Skeletal muscle tissue (tissue), 4 donors: Measurements from ENCODE around the gene CDK12. TPM values are rescaled to one million over a fixed set of nuclear protein-coding genes. Genes with fewer than 3 reads are reported as not detected.
"Not testable (repeated sequence)": the region's sequence is repeated elsewhere in the genome, so short reads cannot be mapped to it uniquely, and the experiment has no call there.

Experiments
- H3K27ac ChIP-seq: one replicate; pipeline ENCODE4 v1.7.0; 2013; ENCODE audit warnings: mild to moderate bottlenecking, low read depth, low read length, inconsistent platforms
- H3K27me3 ChIP-seq, 3 donors: one replicate each; pipeline ENCODE4 v1.7.0; 2013; ENCODE audit warnings: low read length in 3 of 3; ENCODE audit not compliant: control insufficient read depth in 3 of 3, insufficient read depth in 3 of 3
- H3K36me3 ChIP-seq, 3 donors: one replicate each; pipeline ENCODE4 v1.7.0; 2013; ENCODE audit warnings: low read length in 3 of 3; ENCODE audit not compliant: control insufficient read depth in 3 of 3, insufficient read depth in 3 of 3
- H3K4me1 ChIP-seq, 3 donors: one replicate each; pipeline ENCODE4 v1.7.0; 2013; ENCODE audit warnings: low read length in 3 of 3, mild to moderate bottlenecking in 3 of 3; ENCODE audit not compliant: control insufficient read depth in 3 of 3, insufficient read depth in 3 of 3
- H3K4me3 ChIP-seq, 3 donors: one replicate each; pipeline ENCODE4 v1.7.0; 2013; ENCODE audit warnings: low read length in 3 of 3
- H3K9ac ChIP-seq, 3 donors: one replicate each; pipeline ENCODE4 v1.7.0; 2013; ENCODE audit warnings: low read length in 3 of 3, mild to moderate bottlenecking in 3 of 3, moderate library complexity in 2 of 3, low read depth in 1 of 3
- H3K9me3 ChIP-seq, 3 donors: one replicate each; pipeline ENCODE4 v1.7.0; 2013; ENCODE audit warnings: low read length in 3 of 3; ENCODE audit not compliant: control insufficient read depth in 3 of 3
- total RNA-seq: library from RNA; depleted of rRNA; stranded (reverse); fragments of >200 nt; gene quantifications from one replicate; pipeline ENCODE4 v1.2.3, GENCODE V29; 2014
- donor health status: Osteomylitis.

Gene CDK12
- total RNA-seq, 1 donor from 2014 or later, result 29.2 TPM

- Histone ChIP-seq H3K9me3 (no peaks in the 10 kb centered on the region), H3K27me3 (no peaks in the 10 kb centered on the region), H3K27ac (no peak overlapping the region), H3K4me3 (no peak overlapping the region), H3K9ac (no peak overlapping the region), H3K36me3 (peaks cover 31 to 56% (median 48%) of the 10 kb centered on the region in 3 donors), H3K4me1 (peaks cover 0 to 2% (median 0%) of the 10 kb centered on the region in 3 donors)
These were observed 68.2 kb downstream of the CDK12 start for GRCh38 chr17:39529455-39529854.

GRCh38 chr17:39530513-39530912 is 69.2 kb downstream of the CDK12 start:
- H3K27me3 ChIP-seq, result no peaks in the 10 kb centered on the region
- no peaks in the 10 kb centered on the region for H3K9me3 ChIP-seq
- no peak overlapping the region for H3K4me3 ChIP-seq
- peaks cover 0 to 2% (median 0%) of the 10 kb centered on the region in 3 donors for H3K4me1 ChIP-seq
- peaks cover 26 to 46% (median 39%) of the 10 kb centered on the region in 3 donors for H3K36me3 ChIP-seq
- no peak overlapping the region for H3K27ac ChIP-seq
- no peak overlapping the region for H3K9ac ChIP-seq

GRCh38 chr17:39531252-39531651 is 70.0 kb downstream of the CDK12 start:
- H3K36me3 ChIP-seq, result peaks cover 19 to 38% (median 31%) of the 10 kb centered on the region in 3 donors

GRCh38 chr17:39533891-39534290 is 72.6 kb downstream of the CDK12 start:
- no peak overlapping the region for H3K9ac ChIP-seq
- peaks cover 10 to 19% (median 15%) of the 10 kb centered on the region in 3 donors for H3K36me3 ChIP-seq
- no peaks in the 10 kb centered on the region for H3K9me3 ChIP-seq
- peaks cover 0 to 2% (median 0%) of the 10 kb centered on the region in 3 donors for H3K4me1 ChIP-seq
- no peaks in the 10 kb centered on the region for H3K27me3 ChIP-seq
- no peak overlapping the region for H3K27ac ChIP-seq
- H3K4me3 ChIP-seq, result no peak overlapping the region

More at GRCh38 chr17:39531252-39531651, 70.0 kb downstream of the CDK12 start:
- Histone ChIP-seq H3K9me3 (no peaks in the 10 kb centered on the region), H3K4me3 (no peak overlapping the region), H3K4me1 (peaks cover 0 to 2% (median 0%) of the 10 kb centered on the region in 3 donors), H3K27me3 (no peaks in the 10 kb centered on the region), H3K9ac (no peak overlapping the region), H3K27ac (no peak overlapping the region)

GRCh38 chr17:39534768-39535405 is 73.6 kb downstream of the CDK12 start:
- Histone ChIP-seq H3K27ac (no peak overlapping the region), H3K9me3 (no peaks in the 10 kb centered on the region), H3K36me3 (peaks cover 7 to 13% (median 12%) of the 10 kb centered on the region in 3 donors), H3K27me3 (no peaks in the 10 kb centered on the region), H3K4me3 (no peak overlapping the region), H3K4me1 (peaks cover 0 to 2% (median 0%) of the 10 kb centered on the region in 3 donors), H3K9ac (no peak overlapping the region)

- Histone ChIP-seq H3K4me3 (no peak overlapping the region), H3K4me1 (peaks cover 0 to 2% (median 0%) of the 10 kb centered on the region in 3 donors), H3K27me3 (no peaks in the 10 kb centered on the region), H3K9me3 (no peaks in the 10 kb centered on the region), H3K27ac (no peak overlapping the region), H3K9ac (no peak overlapping the region), H3K36me3 (peaks cover 0 to under 1% (median 0%) of the 10 kb centered on the region in 3 donors)
These were observed 75.2 kb downstream of the CDK12 start for GRCh38 chr17:39536468-39536867.

GRCh38 chr17:39537364-39537763 is 76.1 kb downstream of the CDK12 start:
- not testable (repeated sequence) for H3K4me1 ChIP-seq, H3K27ac ChIP-seq, H3K27me3 ChIP-seq, H3K9ac ChIP-seq, H3K9me3 ChIP-seq, H3K4me3 ChIP-seq, H3K36me3 ChIP-seq

GRCh38 chr17:39538866-39539265 is 77.6 kb downstream of the CDK12 start:
- no peaks in the 10 kb centered on the region for H3K9me3 ChIP-seq
- H3K4me3 ChIP-seq, result no peak overlapping the region
- no peak overlapping the region for H3K9ac ChIP-seq
- no peaks in the 10 kb centered on the region for H3K27me3 ChIP-seq
- H3K4me1 ChIP-seq, result peaks cover 0 to 2% (median 0%) of the 10 kb centered on the region in 3 donors
- no peaks in the 10 kb centered on the region for H3K36me3 ChIP-seq
- no peak overlapping the region for H3K27ac ChIP-seq

GRCh38 chr17:39540611-39541010 is 79.3 kb downstream of the CDK12 start:
- H3K4me3 ChIP-seq, result no peak overlapping the region
- H3K9me3 ChIP-seq, result no peaks in the 10 kb centered on the region
- peaks cover 3 to 5% (median 5%) of the 10 kb centered on the region in 3 donors for H3K36me3 ChIP-seq
- H3K27me3 ChIP-seq, result no peaks in the 10 kb centered on the region
- peaks cover 0 to 2% (median 0%) of the 10 kb centered on the region in 3 donors for H3K4me1 ChIP-seq
- H3K27ac ChIP-seq, result no peak overlapping the region
- no peak overlapping the region for H3K9ac ChIP-seq

- Histone ChIP-seq H3K4me3 (no peak overlapping the region), H3K27me3 (no peaks in the 10 kb centered on the region), H3K9ac (no peak overlapping the region), H3K27ac (no peak overlapping the region), H3K36me3 (peaks cover 6 to 9% (median 8%) of the 10 kb centered on the region in 3 donors), H3K9me3 (no peaks in the 10 kb centered on the region), H3K4me1 (peaks cover 0 to 2% (median 0%) of the 10 kb centered on the region in 3 donors)
These were observed 80.4 kb downstream of the CDK12 start for GRCh38 chr17:39541652-39542051.
